K562 (cell line): ENCODE measurements around the gene NMRAL1. TPM values are rescaled to one million over a fixed set of nuclear protein-coding genes. Genes with fewer than 3 reads are reported as not detected.

Experiments used
- LCOR ChIP-seq: sonication (generic); formaldehyde crosslinking; IDR thresholded peaks from 2 replicates; pipeline ENCODE4 v1.8.0; 2022; ENCODE audit warnings: mild to moderate bottlenecking, missing genetic modification reagents
- RBM14 ChIP-seq: fragments of 200-400 bp; formaldehyde crosslinking; IDR thresholded peaks from 2 replicates; pipeline ENCODE4 v1.6.1; 2018; ENCODE audit warnings: low read depth, mild to moderate bottlenecking, low read length, moderate library complexity, borderline replicate concordance; ENCODE audit not compliant: insufficient read depth
- polyA plus RNA-seq, 8 experiments: library from polyadenylated mRNA; depleted of rRNA in 4 of 8; stranded (reverse) in 5 of 8; unstranded in 3 of 8; fragments of >200 nt; fragmentation: Nextera tagmentation in 2 of 8; fragmentation: Illumina TruSeq in 1 of 8; extraction: Ambion mirVana in 2 of 8; extraction: Trizol in 1 of 8; gene quantifications; 2 replicates each; pipeline versions ENCODE4 v1.2.1 to v1.2.3, GENCODE V29; 2011 to 2014; ENCODE audit warnings: inconsistent platforms in 1 of 8, missing spikeins in 1 of 8
- total RNA-seq, 7 experiments: library from RNA; depleted of rRNA in 6 of 7; stranded (reverse); fragments of >200 nt in 6 of 7; fragmentation: Illumina TruSeq in 2 of 7; extraction: Trizol in 2 of 7; gene quantifications; 2 replicates each; pipeline versions ENCODE4 v1.2.1 to v1.2.3, GENCODE V29; 2011 to 2021; ENCODE audit warnings: low replicate concordance in 1 of 7
- TF ChIP-seq, protein P1 (sequence below): fragments of 200-600 bp; sonication (generic); IDR thresholded peaks from one replicate; pipeline ENCODE4 v1.6.1; 2012; ENCODE audit warnings: mild to moderate bottlenecking, low read depth, low read length, inconsistent platforms
- TF ChIP-seq, protein P2 (sequence below), 2 experiments: fragments of 450-650 bp in 1 of 2; sonication (generic) in 1 of 2; formaldehyde crosslinking in 1 of 2; IDR thresholded peaks; 2 replicates each; pipeline versions ENCODE4 v1.7.1 to v1.9.0; 2016 to 2022; ENCODE audit warnings: inconsistent platforms in 1 of 2, mild to moderate bottlenecking in 1 of 2, missing genetic modification reagents in 1 of 2

NMRAL1 gene
- total and polyA plus RNA-seq, 9 of the 15 experiments (the other 6 are each of a cell fraction or from before 2014, with no cell fraction given): 6.3 to 116 (median 63.2) TPM

DNA sequence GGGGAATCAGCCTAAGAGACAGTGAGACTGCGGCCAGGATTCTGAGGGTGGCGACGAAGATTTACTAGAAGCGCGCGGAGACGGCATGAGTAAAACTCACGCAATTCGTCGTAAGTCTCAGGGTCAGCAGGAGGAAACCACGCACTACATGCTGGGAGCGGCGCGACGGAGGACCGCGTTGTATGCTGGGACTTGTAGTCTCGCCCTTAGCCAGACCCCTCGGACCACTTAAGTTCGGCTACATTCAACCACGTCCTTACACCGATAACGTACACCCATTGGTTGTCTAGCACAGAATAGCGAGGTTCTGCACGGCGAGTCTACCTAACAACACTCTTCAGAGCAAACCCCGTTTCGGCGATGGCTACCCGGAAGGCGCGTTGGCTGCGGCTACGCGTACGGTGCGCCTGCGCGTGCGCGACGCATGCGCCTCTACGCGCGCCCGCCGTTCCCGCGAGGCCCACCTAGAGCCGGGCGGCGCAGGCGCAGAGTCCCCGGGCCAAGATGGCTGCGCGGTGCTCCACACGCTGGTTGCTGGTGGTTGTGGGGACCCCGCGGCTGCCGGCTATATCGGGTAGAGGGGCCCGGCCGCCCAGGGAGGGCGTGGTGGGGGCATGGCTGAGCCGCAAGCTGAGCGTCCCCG is 48.9 kb downstream of the NMRAL1 start, which contains the start of gene DNAJA3 (continued):
- TF ChIP-seq, protein P1, sequence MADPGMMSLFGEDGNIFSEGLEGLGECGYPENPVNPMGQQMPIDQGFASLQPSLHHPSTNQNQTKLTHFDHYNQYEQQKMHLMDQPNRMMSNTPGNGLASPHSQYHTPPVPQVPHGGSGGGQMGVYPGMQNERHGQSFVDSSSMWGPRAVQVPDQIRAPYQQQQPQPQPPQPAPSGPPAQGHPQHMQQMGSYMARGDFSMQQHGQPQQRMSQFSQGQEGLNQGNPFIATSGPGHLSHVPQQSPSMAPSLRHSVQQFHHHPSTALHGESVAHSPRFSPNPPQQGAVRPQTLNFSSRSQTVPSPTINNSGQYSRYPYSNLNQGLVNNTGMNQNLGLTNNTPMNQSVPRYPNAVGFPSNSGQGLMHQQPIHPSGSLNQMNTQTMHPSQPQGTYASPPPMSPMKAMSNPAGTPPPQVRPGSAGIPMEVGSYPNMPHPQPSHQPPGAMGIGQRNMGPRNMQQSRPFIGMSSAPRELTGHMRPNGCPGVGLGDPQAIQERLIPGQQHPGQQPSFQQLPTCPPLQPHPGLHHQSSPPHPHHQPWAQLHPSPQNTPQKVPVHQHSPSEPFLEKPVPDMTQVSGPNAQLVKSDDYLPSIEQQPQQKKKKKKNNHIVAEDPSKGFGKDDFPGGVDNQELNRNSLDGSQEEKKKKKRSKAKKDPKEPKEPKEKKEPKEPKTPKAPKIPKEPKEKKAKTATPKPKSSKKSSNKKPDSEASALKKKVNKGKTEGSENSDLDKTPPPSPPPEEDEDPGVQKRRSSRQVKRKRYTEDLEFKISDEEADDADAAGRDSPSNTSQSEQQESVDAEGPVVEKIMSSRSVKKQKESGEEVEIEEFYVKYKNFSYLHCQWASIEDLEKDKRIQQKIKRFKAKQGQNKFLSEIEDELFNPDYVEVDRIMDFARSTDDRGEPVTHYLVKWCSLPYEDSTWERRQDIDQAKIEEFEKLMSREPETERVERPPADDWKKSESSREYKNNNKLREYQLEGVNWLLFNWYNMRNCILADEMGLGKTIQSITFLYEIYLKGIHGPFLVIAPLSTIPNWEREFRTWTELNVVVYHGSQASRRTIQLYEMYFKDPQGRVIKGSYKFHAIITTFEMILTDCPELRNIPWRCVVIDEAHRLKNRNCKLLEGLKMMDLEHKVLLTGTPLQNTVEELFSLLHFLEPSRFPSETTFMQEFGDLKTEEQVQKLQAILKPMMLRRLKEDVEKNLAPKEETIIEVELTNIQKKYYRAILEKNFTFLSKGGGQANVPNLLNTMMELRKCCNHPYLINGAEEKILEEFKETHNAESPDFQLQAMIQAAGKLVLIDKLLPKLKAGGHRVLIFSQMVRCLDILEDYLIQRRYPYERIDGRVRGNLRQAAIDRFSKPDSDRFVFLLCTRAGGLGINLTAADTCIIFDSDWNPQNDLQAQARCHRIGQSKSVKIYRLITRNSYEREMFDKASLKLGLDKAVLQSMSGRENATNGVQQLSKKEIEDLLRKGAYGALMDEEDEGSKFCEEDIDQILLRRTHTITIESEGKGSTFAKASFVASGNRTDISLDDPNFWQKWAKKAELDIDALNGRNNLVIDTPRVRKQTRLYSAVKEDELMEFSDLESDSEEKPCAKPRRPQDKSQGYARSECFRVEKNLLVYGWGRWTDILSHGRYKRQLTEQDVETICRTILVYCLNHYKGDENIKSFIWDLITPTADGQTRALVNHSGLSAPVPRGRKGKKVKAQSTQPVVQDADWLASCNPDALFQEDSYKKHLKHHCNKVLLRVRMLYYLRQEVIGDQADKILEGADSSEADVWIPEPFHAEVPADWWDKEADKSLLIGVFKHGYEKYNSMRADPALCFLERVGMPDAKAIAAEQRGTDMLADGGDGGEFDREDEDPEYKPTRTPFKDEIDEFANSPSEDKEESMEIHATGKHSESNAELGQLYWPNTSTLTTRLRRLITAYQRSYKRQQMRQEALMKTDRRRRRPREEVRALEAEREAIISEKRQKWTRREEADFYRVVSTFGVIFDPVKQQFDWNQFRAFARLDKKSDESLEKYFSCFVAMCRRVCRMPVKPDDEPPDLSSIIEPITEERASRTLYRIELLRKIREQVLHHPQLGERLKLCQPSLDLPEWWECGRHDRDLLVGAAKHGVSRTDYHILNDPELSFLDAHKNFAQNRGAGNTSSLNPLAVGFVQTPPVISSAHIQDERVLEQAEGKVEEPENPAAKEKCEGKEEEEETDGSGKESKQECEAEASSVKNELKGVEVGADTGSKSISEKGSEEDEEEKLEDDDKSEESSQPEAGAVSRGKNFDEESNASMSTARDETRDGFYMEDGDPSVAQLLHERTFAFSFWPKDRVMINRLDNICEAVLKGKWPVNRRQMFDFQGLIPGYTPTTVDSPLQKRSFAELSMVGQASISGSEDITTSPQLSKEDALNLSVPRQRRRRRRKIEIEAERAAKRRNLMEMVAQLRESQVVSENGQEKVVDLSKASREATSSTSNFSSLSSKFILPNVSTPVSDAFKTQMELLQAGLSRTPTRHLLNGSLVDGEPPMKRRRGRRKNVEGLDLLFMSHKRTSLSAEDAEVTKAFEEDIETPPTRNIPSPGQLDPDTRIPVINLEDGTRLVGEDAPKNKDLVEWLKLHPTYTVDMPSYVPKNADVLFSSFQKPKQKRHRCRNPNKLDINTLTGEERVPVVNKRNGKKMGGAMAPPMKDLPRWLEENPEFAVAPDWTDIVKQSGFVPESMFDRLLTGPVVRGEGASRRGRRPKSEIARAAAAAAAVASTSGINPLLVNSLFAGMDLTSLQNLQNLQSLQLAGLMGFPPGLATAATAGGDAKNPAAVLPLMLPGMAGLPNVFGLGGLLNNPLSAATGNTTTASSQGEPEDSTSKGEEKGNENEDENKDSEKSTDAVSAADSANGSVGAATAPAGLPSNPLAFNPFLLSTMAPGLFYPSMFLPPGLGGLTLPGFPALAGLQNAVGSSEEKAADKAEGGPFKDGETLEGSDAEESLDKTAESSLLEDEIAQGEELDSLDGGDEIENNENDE: no peak
- TF ChIP-seq RBM14 (no peak), LCOR (no peak)
- TF ChIP-seq, protein P2, sequence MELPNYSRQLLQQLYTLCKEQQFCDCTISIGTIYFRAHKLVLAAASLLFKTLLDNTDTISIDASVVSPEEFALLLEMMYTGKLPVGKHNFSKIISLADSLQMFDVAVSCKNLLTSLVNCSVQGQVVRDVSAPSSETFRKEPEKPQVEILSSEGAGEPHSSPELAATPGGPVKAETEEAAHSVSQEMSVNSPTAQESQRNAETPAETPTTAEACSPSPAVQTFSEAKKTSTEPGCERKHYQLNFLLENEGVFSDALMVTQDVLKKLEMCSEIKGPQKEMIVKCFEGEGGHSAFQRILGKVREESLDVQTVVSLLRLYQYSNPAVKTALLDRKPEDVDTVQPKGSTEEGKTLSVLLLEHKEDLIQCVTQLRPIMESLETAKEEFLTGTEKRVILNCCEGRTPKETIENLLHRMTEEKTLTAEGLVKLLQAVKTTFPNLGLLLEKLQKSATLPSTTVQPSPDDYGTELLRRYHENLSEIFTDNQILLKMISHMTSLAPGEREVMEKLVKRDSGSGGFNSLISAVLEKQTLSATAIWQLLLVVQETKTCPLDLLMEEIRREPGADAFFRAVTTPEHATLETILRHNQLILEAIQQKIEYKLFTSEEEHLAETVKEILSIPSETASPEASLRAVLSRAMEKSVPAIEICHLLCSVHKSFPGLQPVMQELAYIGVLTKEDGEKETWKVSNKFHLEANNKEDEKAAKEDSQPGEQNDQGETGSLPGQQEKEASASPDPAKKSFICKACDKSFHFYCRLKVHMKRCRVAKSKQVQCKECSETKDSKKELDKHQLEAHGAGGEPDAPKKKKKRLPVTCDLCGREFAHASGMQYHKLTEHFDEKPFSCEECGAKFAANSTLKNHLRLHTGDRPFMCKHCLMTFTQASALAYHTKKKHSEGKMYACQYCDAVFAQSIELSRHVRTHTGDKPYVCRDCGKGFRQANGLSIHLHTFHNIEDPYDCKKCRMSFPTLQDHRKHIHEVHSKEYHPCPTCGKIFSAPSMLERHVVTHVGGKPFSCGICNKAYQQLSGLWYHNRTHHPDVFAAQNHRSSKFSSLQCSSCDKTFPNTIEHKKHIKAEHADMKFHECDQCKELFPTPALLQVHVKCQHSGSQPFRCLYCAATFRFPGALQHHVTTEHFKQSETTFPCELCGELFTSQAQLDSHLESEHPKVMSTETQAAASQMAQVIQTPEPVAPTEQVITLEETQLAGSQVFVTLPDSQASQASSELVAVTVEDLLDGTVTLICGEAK (IDR thresholded peaks at IDR 0.05): peak; percentile 74
- TF ChIP-seq, protein P2 (CRISPR knock-in tag; IDR thresholded peaks at IDR 0.05): no peak
